DMS53 (cell line): ENCODE results near the gene SHB.
A peak's percentile ranks its signal among the peaks of the same experiment; 100 is the strongest.

Experiments used
- DNase-seq: peaks from one replicate; lab custom pipeline; 2025; lab: John Stamatoyannopoulos, UW

The SHB gene

DNA sequence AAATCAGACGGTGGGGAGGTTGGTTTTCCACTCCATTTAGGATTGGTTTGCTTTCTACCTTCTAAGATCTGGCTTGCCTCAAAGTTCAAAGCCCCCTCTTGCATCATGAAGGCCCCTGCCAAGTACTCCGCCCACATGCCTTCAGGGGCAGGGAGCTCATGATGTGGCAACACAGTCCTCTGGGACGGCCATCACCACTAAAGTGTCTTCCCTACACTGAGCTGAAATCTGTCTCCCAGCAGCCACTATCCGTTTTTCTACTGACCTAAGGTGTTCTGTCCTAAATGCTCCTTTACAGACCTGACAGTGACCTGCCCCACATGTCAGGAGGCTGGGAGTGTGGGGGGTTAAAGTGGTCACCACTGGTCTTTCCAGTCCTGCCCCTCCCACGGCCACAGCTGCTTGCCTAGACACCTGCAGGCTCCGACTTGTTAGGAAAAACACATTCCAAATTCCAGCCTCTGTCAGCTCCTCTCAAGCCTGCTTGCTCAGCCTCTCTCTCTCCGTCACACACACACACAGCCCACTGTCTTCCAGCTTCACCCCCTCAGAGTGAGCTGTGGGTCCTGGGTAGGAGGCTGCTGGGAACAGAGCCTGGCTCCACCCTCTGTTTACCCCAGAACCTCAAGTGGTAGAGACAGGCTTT lies 44.9 kb downstream of the SHB start:
- DNase-seq = peak; percentile 83

DNA sequence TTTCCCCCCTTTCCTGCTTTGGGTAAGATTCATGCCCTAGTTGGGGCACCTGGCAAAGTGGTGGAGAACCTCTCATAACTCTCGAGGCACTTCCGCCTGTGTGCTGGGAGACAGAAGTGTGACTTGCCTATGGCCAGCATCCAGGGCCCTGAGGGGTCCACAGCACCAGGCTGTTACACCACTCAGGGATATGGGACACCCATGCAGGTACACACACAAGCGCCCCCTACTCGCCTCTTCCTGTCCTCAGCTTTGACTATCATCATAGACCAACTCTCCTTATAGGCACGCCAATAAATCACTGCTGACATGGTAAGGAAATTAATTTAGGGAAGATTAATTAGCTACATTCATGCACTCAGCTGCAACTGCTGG lies 45.4 kb downstream of the SHB start:
- DNase-seq = peak; percentile 66

DNA sequence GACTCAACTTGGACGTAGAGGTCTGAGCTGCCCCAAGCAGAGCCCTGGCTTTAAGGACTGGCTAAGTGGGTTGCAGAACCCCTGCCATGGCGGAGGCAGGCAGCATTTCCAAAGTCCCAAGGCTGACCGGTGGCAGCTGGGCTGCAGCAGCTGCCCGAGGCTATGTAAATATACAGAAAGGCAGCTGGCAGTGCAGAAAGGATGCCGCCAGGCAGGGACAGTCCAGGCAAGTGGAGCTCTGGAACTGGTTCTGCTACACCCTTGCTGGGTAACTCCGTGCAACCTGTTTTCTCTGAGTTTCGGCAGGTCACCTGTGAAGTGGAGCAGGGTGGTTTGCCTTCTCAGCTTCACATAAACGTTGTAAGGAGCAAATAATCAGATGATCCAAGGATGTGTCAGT lies 46.0 kb downstream of the SHB start:
- peak; percentile 96 for DNase-seq

DNA sequence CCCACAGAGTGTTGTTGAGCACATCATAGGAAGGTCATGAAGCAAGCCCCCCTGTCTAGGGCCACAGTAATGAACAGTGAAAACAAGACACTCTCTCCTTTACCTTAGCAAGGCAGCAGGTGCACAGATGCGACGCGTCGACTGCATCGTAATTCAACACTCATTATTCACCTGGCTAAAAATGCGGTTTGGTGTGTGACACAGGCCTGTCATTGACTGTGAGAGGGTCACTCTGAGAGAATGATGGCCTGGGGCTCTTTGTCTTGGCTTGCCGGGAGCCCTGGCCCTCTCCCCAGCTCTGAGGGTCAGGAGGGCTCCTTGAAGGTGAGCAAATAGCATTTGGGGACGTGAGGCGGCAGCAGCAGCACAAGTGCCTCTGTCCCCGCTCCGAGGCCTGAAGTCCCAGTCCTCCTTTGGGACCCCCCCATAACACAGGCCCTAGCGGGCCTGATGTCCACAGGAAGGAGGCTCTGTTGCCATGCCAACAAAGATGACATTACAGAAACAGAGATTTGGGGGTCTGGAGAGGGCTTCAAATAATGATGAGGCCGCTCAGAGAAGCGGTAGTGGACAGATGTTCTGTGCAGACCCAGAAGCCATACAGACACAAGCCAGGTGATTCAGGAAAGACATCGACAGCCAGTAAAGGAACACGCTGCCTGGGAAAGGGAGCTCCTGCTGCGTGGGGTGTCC lies 46.7 kb downstream of the SHB start:
- DNase-seq = peak; percentile 69

DNA sequence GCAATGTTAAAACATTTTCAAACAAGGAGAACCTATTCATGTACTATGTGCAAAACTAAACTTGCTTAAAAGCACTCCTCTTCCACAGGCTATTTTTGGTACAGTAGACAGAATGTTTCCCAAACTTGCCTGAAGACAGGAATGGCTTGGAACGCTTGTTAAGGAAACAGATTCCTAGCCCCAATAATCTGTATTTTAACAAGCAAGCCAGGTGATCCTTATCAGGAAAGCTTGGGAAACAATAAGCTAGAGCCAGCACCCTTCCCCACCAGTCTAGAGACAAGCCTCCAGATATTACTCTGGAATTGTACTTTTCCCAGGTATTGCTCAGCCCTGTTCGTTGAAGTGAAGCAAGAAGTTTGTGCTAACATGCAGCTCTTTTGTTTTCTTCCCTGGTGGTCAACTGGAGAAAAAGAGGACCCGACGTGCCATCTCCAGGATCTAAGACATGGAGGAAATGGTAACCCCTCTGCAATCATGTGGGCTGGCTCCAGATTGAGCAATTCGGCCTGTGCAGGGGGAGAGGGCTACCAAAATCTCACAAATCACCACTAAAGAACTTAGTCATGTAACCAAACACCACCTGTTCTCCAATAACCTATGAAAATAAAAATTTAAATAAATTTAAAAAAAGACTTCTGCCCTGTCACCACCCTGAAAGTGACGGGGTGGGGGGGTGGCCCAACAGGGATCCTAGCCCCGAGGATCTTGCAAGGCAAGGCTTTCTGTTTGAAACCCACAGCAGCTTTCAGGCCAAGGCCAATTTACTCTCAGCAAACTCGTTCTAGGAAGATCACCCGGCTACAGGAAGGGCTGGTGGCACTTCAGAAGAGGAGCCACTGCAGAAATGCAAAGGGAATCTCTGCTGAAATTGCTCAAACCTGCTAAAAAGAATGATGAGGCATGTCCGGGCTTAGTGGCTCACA lies 48.6 kb downstream of the SHB start:
- peak; percentile 18 for DNase-seq

DNA sequence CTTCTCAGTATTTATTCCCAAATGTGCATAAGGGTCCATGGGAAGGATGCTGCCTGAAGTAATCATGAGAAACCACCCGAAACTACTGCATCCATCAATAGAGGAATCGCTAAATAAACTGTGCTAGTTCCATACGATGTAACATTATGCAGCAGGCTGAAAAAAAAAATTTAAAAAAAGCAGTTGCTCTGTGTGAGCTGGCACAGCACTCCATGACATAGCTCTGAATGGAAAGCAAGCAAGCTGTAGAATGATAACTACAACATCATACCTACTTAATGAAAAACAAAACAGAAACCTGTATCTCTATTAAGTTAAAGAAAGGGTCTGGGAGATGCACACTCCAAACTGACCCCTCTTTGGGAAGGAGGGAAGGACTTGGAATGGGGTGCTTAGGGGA lies 49.3 kb downstream of the SHB start:
- peak; percentile 20 for DNase-seq

DNA sequence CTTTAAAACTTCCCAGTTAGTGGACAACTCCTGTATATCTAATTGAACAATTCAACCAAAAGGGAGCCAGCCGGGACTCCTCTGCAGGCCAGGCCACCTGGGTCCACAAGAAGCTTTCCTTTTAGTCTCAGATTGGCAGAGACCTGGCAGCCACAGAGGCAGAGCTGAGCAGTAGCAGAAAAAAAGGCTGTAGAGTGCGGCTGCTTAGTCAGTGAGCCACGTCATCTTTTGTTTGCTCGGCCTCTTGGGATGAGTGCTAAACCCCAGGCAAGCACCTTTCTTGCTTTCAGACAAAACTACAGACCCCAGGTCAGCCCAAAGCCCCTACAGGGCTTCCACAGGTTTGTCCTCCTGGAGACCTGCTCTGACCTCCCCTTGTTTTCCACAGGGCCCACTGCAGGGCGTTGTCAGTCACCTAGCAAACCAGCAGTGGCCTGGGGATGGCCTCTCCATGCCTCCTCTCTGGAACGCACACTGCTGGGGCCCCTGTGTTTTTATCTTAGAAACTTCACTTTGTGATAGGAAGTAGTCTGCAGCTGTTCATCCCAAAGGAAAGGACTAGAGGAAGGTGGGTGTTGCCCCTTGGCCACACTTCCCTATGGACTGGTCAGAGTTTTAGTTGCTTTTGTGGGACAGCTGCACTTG lies 49.9 kb downstream of the SHB start:
- peak; percentile 90 for DNase-seq

DNA sequence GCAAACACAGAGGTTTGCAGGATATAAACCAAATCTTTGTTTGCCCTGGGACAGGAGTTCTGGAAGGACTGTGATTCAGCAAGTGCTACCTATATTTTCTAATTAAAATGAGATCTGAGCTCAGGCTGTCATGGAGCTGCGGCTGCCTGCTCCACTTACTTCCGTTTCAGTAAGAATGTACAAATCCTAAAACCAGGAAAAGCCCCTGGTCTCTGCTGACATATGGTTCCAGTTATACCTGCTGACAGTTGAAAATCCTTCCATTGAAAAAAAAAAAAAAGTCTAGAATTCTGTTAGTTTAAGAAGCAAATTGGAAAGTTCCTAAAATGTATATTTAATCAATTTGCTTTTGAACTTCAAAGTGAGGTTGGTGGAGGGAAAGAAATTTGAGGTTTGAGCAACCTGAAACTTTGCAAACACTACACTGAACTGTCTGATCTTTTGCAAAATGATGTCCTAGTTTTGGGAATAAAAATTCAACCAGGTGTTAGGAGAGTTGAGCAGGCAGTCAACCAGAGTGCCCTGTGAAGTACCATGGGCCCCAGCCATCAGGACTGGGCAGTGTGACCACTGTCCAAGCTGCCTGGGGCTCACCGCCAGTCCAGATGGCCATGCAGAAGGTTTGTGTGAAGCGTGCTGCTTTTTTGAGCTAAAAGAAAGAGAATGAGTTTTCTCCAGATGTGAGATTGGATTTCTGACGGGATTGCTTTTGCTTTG lies 50.6 kb downstream of the SHB start:
- peak; percentile 59 for DNase-seq

DNA sequence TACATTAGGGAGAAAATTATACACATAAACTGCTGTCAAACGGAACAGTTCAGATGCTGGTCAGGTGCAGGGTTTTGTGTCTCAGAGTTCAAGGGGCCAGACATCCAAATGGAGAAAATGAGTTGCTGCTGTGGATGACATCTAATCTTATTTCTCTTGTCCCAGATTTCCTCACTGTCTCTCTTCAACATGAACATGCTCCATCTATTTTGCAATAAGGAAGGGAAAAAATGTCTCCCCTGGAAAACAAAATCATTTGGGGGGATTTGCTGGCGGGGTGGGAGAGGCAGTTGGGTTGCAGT lies 51.2 kb downstream of the SHB start:
- DNase-seq = no peak

DNA sequence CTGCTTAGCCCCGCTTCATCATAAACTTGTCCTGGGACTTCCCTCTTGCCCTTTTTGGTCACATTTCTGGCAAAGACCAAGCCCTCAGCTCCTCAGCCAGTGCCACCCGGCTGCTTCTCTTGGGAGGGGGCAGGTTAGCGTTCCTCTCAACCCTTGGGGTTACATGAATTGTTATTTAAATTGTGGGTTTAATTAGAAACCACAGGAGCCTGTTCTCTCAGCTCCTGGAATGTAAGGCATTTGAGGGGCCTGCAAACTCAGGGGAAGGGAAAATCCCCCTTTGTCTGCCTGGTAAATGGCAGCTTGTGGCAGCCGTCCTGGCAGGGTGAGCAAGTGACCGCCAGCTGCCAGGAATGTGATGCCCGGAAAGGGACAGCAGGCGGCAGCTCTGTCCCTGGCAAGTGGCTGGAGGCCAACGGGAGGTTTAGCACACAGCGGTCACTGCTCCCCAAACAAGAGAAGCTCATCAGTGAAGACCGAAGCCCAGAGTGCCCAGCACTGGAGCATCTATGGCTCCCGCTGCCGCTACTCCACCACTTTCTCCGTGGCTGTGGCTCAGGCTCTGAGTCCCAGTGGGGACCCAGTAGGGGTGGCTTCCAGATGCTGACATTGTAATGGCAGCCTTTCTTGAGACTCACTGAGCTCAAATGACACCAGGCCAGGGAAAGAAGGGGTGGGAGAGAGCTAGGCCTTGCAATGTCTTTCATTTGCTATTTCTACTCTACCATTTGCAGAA lies 51.7 kb downstream of the SHB start:
- DNase-seq = no peak

DNA sequence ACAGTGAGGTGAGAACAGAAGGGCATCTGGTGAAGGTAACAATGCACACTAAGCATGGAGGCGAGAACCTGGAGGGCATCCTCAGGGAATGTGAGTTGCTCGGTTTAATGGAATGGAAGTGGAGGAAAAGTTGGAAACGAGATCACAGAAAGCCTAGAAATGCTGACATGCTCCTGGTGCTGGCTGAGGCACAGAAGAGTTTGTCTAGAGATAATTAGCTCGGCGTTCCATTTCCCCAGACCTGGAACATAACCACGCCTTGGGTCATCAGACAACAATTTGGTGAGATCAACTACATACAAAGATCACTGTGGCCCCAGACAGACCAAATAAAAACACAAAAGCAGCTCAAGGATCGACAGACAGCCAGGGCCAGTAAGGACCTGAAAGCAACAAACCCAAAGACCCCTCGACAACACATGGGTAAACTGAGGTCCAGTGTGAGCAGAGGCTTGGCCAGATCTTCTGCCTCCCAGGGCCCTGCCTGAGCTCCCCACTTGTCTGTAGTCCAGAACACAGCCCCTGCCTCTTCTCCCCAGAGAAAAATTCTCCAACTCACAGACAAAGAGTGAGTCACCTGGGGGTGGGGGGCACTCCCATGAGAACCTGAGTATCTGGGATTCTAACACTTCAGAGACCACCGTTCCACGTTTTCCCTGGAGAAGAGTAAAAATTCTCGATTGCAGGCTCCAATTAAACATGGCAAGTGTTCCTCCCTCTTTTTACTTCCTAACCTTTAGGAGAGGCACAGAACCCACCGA lies 52.5 kb downstream of the SHB start:
- no peak for DNase-seq

DNA sequence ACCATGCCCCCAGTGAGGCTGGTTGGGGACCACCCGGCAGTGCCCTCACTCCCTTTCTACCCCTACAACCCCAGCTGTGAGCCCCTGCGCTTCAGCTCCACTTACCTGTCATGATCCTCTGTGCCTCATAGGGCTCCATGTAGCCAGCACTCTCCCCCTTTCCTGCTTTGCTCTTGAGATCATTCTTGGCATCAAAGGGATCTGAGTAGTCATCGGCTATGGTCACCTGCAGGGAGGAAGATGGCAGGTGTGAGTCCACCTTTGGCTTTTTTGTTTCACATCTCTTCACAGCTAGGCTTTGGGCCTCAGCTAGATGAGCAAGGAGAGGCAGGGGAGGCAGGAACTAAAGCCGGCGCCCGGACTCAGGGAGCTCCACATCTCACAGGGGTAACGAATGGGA lies 53.1 kb downstream of the SHB start:
- DNase-seq = no peak

DNA sequence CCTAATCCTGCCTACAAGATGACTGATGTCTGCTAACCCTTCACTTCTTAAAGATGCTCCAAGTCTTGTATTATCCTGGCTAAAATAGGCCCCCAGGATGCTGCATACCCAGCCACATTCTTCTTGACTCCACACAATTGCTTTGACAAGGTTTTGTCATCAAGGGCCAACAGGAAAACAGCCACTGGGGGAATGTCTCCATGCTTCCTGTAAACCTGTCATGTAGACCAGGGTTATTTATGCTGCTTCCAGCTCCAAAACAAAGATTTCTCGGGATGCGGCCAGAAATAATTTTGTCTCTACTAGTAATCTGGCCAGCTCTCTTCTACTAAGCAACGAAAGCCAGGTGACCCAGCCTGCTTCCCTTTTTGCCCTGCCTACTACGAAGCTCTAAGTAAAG lies 53.8 kb downstream of the SHB start:
- no peak for DNase-seq

DNA sequence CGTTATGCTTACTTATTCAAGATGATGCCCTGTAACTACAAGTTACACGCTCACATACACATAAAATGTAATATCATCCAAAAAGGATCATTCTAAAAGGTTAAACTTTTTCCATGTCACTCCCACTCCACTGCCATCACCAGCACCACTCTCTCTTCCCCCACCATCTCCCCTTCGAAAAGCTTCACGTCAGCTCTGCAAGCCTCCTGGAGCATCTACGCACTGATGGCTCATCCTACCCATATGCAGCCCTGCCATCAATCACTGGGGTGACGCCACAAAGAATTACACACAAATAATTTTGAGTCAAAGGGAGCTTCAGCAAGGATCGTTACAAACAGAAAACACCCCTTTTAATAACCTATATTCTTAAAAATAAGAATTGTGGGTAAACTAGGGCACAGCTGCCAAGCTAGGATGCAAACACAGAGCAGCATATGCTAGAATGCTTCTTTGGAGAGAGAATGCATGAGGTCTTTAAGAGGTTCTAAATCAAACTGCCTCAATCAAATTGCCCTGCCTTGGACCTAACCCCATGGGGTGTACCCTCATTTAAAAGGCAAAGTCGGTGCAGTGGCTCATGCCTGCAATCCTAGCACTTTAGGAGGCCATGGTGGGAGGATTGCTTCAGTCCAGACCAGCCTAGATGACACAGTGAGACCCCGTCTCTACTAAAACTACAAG lies 56.1 kb downstream of the SHB start:
- no peak for DNase-seq

DNA sequence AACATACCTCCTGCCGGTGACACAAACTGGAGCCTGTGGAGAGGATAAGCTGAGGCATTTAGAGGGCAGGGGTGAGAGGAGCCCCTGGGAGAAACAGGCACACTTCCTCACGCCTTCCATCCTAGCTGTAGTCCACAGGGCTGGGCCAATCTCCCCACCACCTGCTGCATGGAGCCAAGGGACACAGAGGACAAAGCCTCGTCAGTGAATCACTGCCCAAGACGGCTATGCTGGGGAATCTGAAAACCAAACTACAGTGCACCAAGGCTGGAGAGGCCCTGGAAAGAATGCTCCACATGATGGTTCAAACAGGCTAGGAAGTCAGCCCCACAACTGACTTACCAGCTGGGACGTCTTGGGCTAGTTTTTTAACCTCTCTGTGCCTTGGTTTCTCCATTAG lies 57.0 kb downstream of the SHB start:
- no peak for DNase-seq

DNA sequence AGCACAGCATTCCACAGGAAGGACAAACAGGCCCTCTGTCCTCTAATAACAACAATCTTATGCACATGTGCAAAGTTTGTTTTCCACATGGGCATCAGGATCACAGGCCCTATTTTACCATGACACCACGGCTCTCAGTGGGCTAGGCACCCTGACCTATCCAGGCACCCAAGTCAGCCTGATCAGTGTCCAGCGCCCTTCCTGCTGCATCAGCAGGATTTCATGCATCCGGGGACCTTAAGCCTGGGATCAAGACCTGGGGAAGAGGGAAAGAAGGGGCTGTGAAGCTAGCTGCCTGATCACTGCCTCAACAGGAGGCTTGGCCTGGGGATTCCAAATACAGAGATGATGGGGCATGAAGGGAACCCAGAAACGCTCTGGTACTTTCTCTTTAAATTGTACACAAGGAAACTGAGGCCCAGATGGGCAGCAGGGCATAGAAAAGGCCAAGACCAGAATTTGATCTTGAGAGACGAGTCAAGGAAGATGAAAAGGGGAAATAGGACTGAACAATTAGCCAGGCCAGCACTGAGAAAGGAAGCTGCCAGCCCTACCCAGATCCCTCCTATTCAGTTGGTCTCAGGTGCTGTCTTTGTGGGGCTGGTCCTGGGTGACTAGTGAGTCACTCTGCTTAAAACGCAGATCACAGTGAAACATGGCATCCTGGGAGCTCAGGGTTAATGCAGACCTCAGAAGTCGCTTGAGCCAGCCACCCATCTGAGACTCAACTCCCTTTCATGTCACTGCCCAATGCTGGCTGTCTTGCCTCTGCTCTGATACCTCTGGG lies 57.9 kb downstream of the SHB start:
- no peak for DNase-seq

DNA sequence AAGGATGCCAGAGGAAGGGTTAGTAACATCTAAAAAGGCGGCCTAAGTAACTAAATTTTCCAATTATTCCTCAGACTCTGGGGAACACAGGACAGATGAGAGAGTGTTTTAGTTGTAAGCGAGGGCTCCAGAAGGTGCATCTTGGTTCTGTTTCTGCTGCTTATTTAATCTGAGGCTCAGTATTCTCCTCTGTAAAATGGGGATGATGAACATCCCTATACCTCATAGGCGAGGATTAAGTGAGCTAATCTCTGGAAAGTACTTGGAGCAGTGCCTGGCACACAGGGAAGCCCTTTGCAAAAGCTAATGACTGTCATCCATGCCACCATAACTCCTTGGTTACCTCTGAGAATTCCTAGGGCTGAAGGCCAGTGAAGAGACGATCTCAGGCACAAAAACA lies 59.0 kb downstream of the SHB start:
- DNase-seq = no peak

DNA sequence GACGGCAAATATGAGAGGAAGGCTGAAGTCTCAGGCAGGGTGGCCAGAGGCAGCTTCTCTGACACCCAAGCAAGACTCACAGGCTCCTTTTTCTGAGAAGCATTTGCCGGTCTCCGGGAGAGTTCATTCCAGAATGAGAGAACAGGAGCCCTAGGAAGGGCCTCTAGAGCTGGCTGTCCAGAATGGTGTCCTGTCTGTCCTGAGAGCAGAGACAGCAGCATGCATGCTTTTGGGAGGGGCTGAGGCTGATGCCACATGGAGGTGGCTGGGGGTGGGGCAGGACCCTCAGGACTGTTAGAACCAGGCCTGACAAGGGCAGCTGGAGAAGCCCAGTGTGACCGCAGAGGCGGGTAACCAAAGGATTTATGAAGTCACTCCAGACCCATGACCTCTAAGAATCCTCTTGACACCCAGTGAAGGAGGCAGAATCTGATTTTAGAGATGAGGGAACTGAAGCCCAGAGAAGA lies 60.0 kb downstream of the SHB start:
- peak; percentile 41 for DNase-seq
